ENCODE measurements around the gene PRDX1. TPM values are rescaled to one million over a fixed set of nuclear protein-coding genes. Genes with fewer than 3 reads are reported as not detected.
A peak's percentile ranks its signal among the peaks of the same experiment; 100 is the strongest.
"Not testable (repeated sequence)": the region's sequence is repeated elsewhere in the genome, so short reads cannot be mapped to it uniquely, and the experiment has no call there.

Gene PRDX1
- total RNA-seq, 4 donors from 2014 or later, result 120 to 291 (median 189) TPM

- DNase-seq, result no peak
- TF ChIP-seq POLR2AphosphoS5 (IDR thresholded peaks at IDR 0.05), result no peak
- TF ChIP-seq EP300 (IDR thresholded peaks at IDR 0.05; ENCODE audit: low read depth), result no peak
- in situ Hi-C loops (cut with MboI; ENCODE audit: low pct_ligation_motif_present in 1 of 4, low pct_unique_long_range_greater_than_20kb in 1 of 4, low sequenced_read_pairs in 3 of 4) (no loop called here), intact Hi-C loops (cut with DNase I; ENCODE audit: low total_unique reads) (no loop called here)
- Histone ChIP-seq H3K27ac (no peak overlapping the region), H3K36me3 (no peaks in the 10 kb centered on the region), H3K4me3 (no peak overlapping the region), H3K9me3 (no peaks in the 10 kb centered on the region), H3K4me1 (peaks cover 4 to 17% (median 8%) of the 10 kb centered on the region in 4 donors), H3K27me3 (no peaks in the 10 kb centered on the region)
- WGBS, 2 donors (ENCODE audit: low coverage in 1 of 2), result 80 to 100% methylated on average over 1 of the region's 1 CpG
Observed at GRCh38 chr1:45526135-45526644, 4.5 kb upstream of the PRDX1 start.

DNA sequence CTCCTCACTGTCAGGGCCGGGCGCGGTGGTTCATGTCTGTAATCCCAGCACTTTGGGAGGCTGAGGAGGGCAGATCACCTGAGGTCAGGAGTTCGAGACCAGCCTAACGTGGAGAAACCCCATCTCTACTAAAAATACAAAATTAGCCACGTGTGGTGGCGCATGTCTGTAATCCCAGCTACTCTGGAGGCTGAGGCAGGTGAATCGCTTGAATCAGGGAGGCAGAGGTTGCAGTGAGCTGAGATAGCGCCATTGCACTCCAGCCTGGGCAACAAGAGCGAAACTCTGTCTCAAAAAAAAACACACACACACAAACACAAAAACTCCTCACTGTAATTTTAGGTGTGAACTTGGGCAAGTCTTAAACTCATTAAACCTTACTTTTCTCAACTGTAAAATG is 2.3 kb upstream of the PRDX1 start:
- H3K27me3 ChIP-seq; in situ Hi-C loops (cut with MboI; ENCODE audit: low pct_ligation_motif_present in 1 of 4, low pct_unique_long_range_greater_than_20kb in 1 of 4, low sequenced_read_pairs in 3 of 4); H3K27ac ChIP-seq; H3K9me3 ChIP-seq; H3K4me3 ChIP-seq; H3K36me3 ChIP-seq; DNase-seq; intact Hi-C loops (cut with DNase I; ENCODE audit: low total_unique reads): not testable (repeated sequence)
- H3K4me1 ChIP-seq, result peaks cover 4 to 25% (median 18%) of the 10 kb centered on the region in 4 donors
- WGBS, 2 donors (ENCODE audit: low coverage in 1 of 2), result 93% methylated on average over 3 to 10 of the region's 10 CpGs

GRCh38 chr1:45523516-45523915 is 1.8 kb upstream of the PRDX1 start:
- DNase-seq; H3K27ac ChIP-seq; intact Hi-C loops (cut with DNase I; ENCODE audit: low total_unique reads); H3K36me3 ChIP-seq; H3K9me3 ChIP-seq; H3K27me3 ChIP-seq; in situ Hi-C loops (cut with MboI; ENCODE audit: low pct_ligation_motif_present in 1 of 4, low pct_unique_long_range_greater_than_20kb in 1 of 4, low sequenced_read_pairs in 3 of 4); H3K4me3 ChIP-seq: not testable (repeated sequence)
- 62% methylated on average over 2 of the region's 2 CpGs; no CpG with 5 or more reads in 1 of the 2 donors for WGBS, 2 donors (ENCODE audit: low coverage in 1 of 2)
- H3K4me1 ChIP-seq, result peaks cover 4 to 29% (median 21%) of the 10 kb centered on the region in 4 donors

- intact Hi-C loops (cut with DNase I; ENCODE audit: low total_unique reads), result no loop called here
- TF ChIP-seq POLR2A (IDR thresholded peaks at IDR 0.05) (no peak), POLR2AphosphoS5 (IDR thresholded peaks at IDR 0.05) (no peak), EP300 (IDR thresholded peaks at IDR 0.05; ENCODE audit: low read depth) (no peak)
- TF ChIP-seq, protein P1, sequence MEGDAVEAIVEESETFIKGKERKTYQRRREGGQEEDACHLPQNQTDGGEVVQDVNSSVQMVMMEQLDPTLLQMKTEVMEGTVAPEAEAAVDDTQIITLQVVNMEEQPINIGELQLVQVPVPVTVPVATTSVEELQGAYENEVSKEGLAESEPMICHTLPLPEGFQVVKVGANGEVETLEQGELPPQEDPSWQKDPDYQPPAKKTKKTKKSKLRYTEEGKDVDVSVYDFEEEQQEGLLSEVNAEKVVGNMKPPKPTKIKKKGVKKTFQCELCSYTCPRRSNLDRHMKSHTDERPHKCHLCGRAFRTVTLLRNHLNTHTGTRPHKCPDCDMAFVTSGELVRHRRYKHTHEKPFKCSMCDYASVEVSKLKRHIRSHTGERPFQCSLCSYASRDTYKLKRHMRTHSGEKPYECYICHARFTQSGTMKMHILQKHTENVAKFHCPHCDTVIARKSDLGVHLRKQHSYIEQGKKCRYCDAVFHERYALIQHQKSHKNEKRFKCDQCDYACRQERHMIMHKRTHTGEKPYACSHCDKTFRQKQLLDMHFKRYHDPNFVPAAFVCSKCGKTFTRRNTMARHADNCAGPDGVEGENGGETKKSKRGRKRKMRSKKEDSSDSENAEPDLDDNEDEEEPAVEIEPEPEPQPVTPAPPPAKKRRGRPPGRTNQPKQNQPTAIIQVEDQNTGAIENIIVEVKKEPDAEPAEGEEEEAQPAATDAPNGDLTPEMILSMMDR (IDR thresholded peaks at IDR 0.05), result no peak
- H3K4me3 ChIP-seq, result peak overlapping the region; percentile 48 to 96 (median 66)
- no peak for DNase-seq
- in situ Hi-C loops (cut with MboI; ENCODE audit: low pct_ligation_motif_present in 1 of 4, low pct_unique_long_range_greater_than_20kb in 1 of 4, low sequenced_read_pairs in 3 of 4), result no loop called here
- H3K36me3 ChIP-seq, result no peaks in the 10 kb centered on the region
- no peaks in the 10 kb centered on the region for H3K27me3 ChIP-seq
- peaks cover 4 to 30% (median 23%) of the 10 kb centered on the region in 4 donors for H3K4me1 ChIP-seq
- WGBS, 2 donors (ENCODE audit: low coverage in 1 of 2), result 77 to 87% methylated on average over 11 to 21 of the region's 21 CpGs
- peak overlapping the region; percentile 90 to 99 (median 94) for H3K27ac ChIP-seq
- no peaks in the 10 kb centered on the region for H3K9me3 ChIP-seq
Observed at GRCh38 chr1:45522324-45523104, 830 bp upstream of the PRDX1 start.

DNA sequence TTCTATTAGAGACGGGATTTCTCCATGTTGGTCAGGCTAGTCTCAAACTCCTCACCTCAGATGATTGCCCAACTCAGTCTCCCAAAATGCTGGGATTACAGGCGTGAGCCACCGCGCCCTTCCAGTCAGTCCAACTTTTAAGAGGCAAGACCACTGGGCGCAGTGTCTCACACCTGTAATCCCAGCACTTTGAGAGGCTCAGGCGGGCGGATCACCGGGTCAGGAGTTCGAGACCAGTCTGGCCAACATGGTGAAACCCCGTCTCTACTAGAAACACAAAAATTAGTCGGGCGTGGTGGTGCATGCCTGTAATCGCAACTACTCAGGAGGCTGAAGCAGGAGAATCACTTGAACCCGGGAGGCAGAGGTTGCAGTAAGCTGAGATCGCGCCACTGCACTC is 1.9 kb downstream of the PRDX1 start:
- H3K9me3 ChIP-seq, H3K27me3 ChIP-seq, H3K4me3 ChIP-seq, DNase-seq: not testable (repeated sequence)
- peaks cover 0 to 13% (median 3%) of the 10 kb centered on the region in 4 donors for H3K36me3 ChIP-seq
- peaks cover 17 to 50% (median 37%) of the 10 kb centered on the region in 4 donors for H3K4me1 ChIP-seq
- in situ Hi-C loops (cut with MboI; ENCODE audit: low pct_ligation_motif_present in 1 of 4, low pct_unique_long_range_greater_than_20kb in 1 of 4, low sequenced_read_pairs in 3 of 4) (loop anchor here in 1 of 4 donors (10.0 kb wide), 1 partner anchor 45 kb away; no protein-coding TSS in a partner anchor), intact Hi-C loops (cut with DNase I; ENCODE audit: low total_unique reads) (loop anchor here (5.0 kb wide), 1 partner anchor 33 kb away; the partner anchor contains the start of gene AKR1A1)
- 69 to 80% methylated on average over 1 to 15 of the region's 16 CpGs for WGBS, 2 donors (ENCODE audit: low coverage in 1 of 2)
- peak overlapping the region in 2 of 4 donors; percentile 7 to 34 for H3K27ac ChIP-seq

GRCh38 chr1:45518910-45519309 is 2.8 kb downstream of the PRDX1 start:
- Histone ChIP-seq H3K4me1 (peaks cover 17 to 52% (median 39%) of the 10 kb centered on the region in 4 donors), H3K4me3 (no peak overlapping the region), H3K27ac (peak overlapping the region in 3 of 4 donors; percentile 7 to 34 (median 12)), H3K36me3 (peaks cover 0 to 22% (median 7%) of the 10 kb centered on the region in 4 donors), H3K9me3 (no peaks in the 10 kb centered on the region), H3K27me3 (no peaks in the 10 kb centered on the region)
- TF ChIP-seq POLR2AphosphoS5 (IDR thresholded peaks at IDR 0.05) (no peak), POLR2A (IDR thresholded peaks at IDR 0.05) (no peak), EP300 (IDR thresholded peaks at IDR 0.05; ENCODE audit: low read depth) (no peak)
- TF ChIP-seq, protein P1 (IDR thresholded peaks at IDR 0.05), result no peak
- peak; percentile 30 for DNase-seq
- WGBS, 2 donors (ENCODE audit: low coverage in 1 of 2), result 0 to 19% methylated on average over 1 of the region's 1 CpG
- in situ Hi-C loops (cut with MboI; ENCODE audit: low pct_ligation_motif_present in 1 of 4, low pct_unique_long_range_greater_than_20kb in 1 of 4, low sequenced_read_pairs in 3 of 4) (loop anchor here in 1 of 4 donors (10.0 kb wide), 1 partner anchor 46 kb away; no protein-coding TSS in a partner anchor), intact Hi-C loops (cut with DNase I; ENCODE audit: low total_unique reads) (loop anchor here (5.0 kb wide), 1 partner anchor 33 kb away; the partner anchor contains the start of gene AKR1A1)

DNA sequence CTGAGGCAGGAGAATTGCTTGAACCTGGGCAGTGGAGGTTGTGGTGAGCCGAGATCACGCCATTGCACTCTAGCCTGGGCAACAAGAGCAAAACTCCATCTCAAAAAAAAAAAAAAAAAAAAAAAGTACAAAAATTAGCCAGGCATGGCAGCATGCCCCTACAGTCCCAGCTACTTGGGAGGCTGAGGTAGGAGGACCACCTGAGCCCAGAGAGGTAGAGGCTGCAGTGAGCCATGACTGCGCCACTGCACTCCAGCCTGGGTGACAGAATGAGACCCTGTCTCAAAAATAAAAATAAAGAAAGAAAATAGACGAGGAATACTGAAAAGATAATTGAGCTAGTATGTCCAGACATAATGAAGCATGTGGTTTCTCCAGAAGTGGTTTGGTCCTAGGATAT is 3.3 kb downstream of the PRDX1 start:
- intact Hi-C loops (cut with DNase I; ENCODE audit: low total_unique reads), result loop anchor here (5.0 kb wide), 1 partner anchor 34 kb away; the partner anchor contains the start of gene AKR1A1
- not testable (repeated sequence) for DNase-seq

More for the DNA sequence above, 3.3 kb downstream of the PRDX1 start:
- not testable (repeated sequence) for H3K4me3 ChIP-seq, H3K9me3 ChIP-seq, H3K27ac ChIP-seq, H3K27me3 ChIP-seq
- 92 to 100% methylated on average over 1 to 4 of the region's 4 CpGs for WGBS, 2 donors (ENCODE audit: low coverage in 1 of 2)
- Histone ChIP-seq H3K4me1 (peaks cover 17 to 52% (median 39%) of the 10 kb centered on the region in 4 donors), H3K36me3 (peaks cover 0 to 28% (median 9%) of the 10 kb centered on the region in 4 donors)
- in situ Hi-C loops (cut with MboI; ENCODE audit: low pct_ligation_motif_present in 1 of 4, low pct_unique_long_range_greater_than_20kb in 1 of 4, low sequenced_read_pairs in 3 of 4), result loop anchor here in 1 of 4 donors (10.0 kb wide), 1 partner anchor 46 kb away; no protein-coding TSS in a partner anchor
